GM19023 (cell line): ENCODE data around the gene MED16.
"Not testable (repeated sequence)": the region's sequence is repeated elsewhere in the genome, so short reads cannot be mapped to it uniquely, and the experiment has no call there.

Experiments used
- ATAC-seq: cut with Tn5 transposase; IDR thresholded peaks from one replicate; pipeline ENCODE4 v1.9.1; 2021; ENCODE audit warnings: mild to moderate bottlenecking, moderate library complexity; ENCODE audit not compliant: unreplicated experiment

Gene MED16

DNA sequence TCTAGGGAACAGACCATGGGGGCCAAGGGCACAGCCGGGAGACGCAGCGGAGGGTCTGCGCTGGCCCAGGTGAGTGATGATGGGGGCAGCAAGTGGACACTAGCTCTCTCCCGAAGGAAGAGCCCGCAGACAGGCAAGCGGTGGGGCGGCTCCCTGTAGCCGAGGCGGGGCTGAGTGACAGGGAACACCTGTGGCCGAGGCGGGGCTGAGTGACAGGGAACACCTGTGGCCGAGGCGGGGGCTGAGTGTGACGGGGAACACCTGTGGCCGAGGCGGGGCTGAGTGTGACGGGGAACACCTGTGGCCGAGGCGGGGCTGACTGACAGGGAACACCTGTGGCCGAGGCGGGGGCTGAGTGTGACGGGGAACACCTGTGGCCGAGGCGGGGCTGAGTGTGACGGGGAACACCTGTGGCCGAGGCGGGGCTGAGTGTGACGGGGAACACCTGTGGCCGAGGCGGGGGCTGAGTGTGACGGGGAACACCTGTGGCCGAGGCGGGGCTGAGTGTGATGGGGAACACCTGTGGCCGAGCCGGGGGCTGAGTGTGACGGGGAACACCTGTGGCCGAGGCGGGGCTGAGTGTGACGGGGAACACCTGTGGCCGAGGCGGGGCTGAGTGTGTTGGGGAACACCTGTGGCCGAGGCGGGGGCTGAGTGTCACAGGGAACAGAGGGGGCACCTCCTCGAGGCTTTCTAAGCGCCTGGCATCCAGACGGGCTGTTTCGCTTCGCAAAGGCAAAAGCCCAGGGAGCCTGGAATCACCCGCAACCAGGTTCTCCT lies 1.4 kb downstream of the MED16 start:
- not testable (repeated sequence) for ATAC-seq

DNA sequence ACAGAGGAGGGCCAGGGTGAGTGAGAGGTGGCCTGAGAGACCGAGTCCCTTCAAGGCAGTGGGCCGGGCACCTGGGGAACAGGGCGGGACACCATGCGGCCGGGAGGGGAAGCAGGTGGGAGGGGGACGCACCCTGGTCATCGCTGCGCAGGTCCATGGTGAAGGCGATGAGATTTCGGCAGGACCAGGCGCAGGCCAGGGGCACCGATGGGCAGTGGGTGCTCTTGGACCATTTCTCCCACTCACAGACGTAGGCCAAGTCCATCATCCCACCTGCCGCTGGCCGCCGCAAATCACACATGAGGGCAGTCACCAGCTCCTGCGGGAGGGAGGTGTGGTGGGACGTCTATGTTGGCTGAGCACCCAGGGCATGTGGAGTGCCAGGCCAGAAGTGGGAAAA lies 2.2 kb downstream of the MED16 start:
- ATAC-seq: no peak

DNA sequence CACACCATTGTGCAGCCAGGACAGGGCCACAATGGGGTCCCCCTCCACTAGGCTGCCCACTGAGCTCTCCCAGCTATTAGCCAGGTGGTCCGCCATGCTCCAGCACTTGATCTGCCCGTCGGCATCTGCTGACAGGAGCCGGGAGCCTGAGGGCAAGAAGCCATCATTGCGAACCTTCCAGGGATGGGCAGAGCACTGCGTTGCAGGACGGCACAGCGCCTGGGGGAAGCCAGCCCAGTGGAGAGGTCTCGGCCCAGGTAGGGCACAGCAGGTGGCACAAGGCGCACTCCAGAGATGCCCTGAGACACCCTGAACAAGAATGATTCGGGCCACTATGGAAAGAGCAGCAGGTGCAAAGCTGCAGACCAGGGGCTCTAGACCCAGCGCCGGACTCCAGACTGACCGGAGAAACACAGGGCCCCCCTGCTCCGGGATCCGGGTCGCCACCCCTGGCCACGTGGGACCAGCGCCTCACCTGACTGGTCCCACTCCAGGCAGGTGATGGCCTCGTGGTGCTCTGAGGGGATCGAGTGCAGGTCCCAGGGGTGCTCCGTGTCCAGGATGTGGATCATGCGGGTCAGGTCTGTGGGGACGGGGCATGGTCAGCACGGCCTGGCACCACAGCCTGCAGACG lies 3.2 kb downstream of the MED16 start:
- ATAC-seq: no peak

DNA sequence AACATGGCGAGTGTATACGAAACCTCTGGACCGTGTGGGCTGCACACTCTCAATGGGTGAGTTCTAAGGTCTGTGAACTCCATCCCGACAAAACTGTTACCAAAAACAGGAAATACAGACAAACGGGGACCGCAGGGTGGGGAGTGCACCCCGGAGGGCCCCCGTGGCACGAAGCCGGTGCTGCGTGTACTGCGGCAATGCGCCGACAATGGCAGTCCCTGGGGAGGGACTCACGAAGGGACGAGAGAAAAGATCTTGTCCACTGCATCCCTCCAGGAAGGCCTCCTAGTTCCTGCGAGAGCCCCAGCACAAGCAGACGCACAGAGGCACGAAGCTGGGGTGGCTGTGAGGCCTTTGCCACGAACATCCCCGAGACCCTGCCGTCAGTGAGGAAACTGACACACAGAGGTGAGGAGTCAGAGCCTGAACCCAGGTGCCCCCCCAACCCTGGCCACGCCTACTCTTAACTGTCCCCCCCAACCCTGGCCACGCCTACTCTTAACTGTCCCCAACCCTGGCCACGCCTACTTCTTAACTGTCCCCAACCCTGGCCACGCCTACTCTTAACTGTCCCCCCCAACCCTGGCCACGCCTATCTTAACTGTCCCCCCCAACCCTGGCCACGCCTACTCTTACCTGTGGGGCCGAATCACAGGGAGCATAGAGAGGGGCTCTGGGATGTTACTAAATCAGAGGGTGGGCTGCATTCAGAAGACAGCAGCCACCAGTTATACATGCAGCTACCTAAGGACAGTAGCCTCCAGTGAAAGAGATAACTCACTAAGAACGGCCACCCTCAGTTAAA lies 4.2 kb downstream of the MED16 start:
- no peak for ATAC-seq

DNA sequence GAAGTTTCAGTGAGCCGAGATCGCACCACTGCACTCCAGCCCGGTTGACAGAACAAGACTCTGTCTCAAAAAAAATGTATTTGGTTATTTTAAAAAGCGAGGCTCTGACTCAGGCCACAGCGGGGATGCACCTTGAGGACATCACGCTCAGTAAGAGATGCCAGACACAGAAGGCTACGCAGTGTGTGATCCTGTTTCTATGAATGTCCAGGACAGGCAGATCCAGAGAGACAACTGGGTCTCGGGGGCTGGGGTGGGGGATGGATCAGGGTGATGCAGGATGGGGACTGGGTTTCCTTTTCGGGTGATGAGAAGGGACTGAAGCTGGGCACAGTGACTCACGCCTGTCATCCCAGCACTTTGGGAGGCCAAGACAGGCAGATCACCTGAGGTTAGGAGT lies 5.4 kb downstream of the MED16 start:
- ATAC-seq: no peak

DNA sequence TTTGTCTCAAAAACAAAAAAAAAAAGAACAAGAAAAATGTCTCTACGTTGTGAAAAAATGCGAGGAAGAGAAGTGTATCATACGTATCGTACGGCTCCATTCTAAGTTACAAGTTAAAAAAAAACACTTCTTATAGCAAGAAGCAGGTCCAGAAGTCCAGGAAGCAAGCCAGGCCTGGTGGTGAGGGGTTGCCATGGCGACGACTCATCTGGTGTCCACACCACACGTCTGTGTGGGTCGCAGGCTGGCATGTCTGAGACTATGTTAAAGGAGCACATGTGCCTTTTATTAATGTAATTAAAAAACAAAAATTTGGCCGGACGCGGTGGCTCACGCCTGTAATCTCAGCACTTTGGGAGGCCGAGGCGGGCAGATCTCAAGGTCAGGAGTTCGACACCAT lies 5.9 kb downstream of the MED16 start:
- ATAC-seq: no peak

DNA sequence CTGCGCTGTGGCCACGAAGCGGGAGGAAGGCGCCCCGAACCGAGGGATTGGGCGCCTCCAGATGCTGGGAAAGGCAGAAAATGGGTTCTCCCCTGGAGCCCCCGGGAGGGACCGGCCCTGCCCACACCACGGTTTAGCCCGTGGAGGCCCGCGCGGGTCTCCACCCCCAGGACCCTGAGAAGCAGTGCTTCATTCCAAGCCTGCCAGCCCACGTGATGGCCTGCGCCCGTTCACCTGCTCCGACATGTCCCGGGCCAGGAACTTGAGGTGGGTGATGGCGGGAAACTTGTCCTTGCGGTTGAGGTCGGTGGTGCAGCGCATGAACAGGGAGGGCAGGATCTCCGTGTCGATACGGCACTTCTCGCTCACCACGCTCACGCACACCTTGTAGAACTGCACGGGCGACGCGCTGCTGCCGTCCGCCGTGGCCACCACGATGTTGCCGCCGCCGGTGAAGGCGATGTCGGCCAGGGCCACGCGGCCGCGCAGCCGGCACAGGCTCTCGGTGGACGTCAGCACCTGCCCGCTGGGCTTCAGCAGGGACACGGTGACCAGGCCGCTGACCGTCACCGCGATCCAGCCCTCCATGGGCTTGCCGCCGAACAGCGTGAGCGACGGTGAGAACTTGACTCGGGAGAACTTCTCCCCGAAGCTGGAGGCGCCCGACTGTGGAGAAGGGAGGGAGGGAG lies 7.3 kb downstream of the MED16 start:
- no peak for ATAC-seq

DNA sequence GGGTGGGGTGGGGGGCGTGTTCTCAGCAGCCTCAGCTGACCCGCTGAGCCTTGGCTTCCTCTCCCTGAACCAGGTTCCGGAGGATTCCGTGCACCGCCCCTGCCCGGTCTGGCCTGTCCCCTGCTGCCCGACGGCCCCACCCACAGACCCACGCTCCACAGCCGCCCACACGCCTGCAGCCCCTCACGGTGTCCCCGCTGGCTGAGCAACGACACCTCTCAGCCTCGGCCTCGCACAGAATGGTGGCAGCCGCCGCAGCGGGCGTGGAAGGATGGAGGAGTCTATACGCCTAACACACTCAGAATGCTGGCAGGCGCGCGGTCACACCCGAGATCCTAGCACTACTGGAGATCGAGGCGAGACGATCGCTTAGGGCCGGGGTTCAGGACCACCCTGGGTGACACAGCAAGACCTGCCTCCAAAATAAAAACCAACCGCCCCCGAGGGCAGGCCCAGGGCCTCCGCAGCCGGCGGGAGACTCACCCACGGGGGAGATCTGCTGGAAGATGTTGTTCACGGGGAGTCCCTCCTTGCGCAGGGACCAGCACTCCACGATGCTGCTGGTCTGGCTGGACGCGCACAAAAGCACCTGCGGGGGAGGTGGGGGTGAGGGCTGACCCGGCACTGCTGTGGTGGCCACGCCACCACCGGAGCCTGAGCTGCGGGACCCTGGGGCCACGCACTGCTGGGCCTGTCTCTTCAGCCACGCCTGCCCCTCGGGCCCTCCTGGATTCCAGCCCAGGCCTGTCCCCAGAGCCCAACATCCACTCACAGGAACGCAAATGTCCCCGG lies 8.4 kb downstream of the MED16 start:
- no peak for ATAC-seq

DNA sequence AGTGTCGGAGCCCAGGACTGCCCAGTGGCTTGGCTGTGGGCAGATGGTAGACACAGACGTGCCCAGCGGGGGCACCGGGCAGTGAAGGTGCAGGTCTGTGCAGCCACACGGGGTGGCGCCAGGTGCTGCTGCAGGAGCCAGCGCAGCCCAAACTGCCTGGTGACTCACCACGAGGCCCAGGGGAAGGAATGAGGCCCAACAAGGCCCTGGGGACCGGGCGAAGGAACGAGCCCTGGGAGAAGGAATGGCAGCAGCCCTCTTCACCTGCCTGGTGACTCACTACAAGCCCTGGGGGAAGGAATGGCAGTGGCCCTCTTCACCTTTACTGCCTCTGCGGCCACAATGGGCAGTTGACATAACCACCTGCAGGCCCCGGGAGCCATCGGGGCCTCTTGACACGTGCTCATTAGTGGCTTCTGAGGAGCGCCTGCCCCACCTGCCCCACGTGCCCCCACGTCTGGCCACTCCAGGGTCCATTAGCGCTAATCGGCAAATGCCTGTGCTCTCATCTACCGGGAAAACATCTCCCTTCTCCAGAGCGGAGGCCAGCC lies 9.3 kb downstream of the MED16 start:
- ATAC-seq: no peak

DNA sequence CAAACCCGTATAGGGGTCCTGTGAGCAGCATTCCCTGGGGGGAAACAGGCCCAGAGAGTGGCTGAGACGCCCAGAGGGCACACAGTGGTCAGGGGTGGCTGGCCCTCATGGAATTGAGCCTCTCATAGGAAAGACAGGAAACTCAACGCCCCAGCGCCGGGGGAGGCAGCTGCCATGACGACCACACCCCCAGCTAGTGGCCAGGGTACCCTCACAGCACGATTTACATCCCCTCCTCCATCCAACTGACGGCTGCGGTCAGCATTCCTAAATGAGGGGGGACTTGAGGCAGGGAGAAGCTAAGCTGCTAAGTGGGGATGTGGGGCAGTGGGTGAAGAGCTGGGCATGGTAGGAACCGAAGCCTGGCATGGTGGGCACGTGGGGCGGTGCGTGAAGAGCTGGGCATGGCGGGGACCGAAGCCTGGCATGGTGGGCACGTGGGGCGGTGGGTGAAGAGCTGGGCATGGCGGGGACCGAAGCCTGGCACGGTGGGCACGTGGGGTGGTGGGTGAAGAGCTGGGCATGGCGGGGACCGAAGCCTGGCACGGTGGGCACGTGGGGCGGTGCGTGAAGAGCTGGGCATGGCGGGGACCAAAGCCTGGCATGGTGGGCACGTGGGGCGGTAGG lies 10.0 kb downstream of the MED16 start:
- no peak for ATAC-seq

DNA sequence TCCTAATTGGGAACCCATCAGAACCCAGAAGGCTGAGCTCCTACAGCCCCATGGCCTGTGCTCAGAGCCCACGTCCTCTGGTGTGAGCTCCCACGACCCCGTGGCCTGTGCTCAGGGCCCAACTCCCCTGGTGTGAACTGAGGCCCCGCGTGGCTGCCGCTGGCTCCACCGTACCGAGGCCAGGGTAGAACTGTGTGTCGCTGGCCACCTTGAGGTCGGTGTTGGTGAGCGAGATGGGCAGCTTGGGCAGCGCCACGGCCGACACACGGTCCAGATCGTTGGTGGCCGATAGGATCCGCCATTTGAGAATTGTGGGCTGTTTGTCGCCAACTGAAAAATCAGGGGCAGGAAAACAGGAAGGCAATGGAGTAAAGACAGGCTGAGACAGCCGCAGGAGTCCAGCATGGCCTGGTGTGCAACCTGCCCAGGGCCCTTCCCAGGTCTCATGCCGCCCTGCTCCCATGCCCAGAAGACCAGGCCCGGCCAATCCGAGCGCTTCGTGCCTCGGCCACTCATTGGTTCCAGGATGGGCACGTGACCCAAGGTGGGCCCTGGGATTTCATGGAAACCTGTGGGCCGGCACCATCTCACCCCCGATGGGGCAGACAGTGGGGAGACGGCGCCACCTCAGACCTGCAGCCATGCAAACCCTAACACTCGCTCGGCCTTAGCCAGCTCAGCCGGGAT lies 11.5 kb downstream of the MED16 start:
- no peak for ATAC-seq

DNA sequence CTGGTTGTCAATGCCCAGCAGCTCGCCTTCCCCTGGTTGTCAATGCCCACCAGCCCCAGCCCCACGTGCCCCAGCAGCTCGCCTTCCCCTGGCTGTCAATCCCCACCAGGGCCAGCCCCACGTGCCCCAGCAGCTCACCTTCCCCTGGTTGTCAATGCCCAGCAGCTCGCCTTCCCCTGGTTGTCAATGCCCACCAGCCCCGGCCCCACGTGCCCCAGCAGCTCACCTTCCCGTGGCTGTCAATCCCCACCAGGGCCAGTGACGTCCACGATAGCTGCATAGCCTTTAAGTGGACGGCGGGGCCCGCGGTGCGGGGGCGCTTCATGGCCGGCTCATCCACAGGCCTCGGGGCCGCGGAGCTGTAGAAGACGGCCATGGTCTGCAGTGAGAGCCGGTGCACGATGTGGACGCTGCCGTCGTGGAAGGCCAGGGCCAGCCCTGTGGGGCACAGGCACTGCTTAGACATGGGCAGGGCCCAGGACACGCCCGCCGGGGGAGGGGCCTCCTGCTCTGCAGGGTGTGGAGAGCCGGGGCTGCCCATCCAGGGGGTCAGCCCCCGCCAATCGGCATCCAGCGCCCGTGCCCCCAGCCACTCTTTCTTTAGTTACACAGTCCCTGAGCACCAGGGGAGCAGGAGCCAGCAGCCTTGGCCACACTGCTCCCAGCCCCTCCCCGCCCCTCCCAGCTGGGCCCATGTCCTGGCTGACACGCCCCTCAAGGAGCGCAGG lies 13.1 kb downstream of the MED16 start:
- ATAC-seq: no peak

DNA sequence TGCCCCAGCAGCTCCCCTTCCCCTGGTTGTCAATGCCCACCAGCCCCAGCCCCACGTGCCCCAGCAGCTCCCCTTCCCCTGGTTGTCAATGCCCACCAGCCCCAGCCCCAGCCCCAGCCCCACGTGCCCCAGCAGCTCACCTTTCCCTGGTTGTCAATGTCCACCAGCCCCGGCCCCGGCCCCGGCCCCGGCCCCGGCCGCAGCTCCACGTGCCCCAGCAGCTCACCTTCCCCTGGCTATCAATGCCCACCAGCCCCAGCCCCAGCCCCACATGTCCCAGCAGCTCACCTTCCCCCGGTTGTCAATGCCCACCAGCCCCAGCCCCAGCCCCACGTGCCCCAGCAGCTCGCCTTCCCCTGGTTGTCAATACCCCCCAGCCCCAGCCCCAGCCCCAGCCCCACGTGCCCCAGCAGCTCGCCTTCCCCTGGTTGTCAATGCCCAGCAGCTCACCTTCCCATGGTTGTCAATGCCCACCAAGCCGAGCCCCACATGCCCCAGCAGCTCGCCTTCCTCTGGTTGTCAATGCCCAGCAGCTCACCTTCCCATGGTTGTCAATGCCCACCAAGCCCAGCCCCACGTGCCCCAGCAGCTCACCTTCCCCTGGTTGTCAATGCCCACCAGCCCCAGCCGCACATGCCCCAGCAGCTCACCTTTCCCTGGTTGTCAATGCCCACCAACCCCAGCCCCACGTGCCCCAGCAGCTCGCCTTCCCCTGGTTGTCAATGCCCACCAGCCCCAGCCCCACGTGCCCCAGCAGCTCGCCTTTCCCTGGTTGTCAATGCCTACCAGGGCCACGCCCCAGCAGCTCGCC lies 14.0 kb downstream of the MED16 start:
- not testable (repeated sequence) for ATAC-seq

DNA sequence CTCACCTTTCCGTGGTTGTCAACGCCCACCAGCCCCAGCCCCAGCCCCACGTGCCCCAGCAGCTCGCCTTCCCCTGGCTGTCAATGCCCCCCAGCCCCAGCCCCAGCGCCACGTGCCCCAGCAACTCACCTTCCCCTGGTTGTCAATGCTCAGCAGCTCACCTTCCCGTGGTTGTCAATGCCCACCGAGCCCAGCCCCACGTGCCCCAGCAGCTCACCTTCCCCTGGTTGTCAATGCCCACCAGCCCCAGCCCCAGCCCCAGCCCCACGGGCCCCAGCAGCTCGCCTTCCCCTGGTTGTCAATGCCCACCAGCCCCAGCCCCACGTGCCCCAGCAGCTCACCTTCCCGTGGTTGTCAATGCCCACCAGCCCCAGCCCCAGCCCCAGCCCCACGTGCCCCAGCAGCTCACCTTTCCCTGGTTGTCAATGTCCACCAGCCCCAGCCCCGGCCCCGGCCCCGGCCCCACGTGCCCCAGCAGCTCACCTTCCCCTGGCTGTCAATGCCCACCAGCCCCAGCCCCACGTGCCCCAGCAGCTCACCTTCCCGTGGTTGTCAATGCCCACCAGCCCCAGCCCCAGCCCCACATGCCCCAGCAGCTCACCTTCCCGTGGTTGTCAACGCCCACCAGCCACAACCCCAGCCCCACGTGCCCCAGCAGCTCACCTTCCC lies 14.9 kb downstream of the MED16 start:
- ATAC-seq: not testable (repeated sequence)

DNA sequence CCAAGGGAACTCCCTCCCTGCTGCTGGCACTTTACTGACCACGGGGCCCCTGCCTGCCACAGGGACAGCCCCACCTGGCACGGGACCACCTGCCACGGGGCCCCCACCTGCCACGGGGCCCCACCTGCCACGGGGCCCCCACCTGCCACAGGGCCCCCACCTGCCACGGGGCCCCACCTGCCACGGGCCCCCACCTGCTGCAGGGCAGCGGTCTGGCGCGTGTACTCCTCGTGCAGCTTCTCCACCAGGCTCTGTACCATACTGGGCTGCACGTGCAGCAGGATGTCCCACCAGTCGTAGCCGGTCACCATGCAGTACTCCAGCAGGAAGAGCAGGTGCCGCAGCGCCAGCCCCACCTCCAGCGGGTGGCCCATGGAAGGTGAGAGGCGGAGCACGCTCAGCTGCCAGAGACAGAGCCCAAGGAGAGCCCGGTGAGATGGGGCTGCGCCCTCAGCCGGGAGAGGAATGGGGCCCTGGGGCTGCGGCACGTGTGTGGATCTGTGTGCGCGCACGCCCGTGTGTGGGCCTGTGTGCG lies 16.1 kb downstream of the MED16 start:
- no peak for ATAC-seq

DNA sequence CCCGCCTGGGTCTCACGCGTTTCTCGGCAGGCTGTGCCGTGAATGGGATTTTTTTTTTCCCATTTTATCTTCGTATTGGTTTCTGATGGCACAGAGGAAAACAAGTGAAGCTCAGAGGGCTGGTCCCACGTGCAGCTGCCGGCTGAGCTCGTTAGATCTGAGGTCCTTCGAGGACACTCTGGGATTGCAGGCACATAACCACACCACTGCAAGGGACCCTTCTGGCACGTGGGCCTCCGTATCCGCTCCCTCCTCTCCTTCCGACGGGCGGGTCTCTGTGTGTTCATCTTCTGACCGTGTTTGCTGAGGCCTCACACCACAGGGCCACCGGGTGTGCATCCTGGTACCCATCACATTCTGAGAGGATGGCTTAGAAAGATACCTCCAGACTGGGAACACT lies 16.9 kb downstream of the MED16 start:
- ATAC-seq: no peak
